AG04449 (cell line): Measurements from ENCODE around the gene FCAMR.

Experiments used
- CTCF ChIA-PET: fragments of 350-600 bp; formaldehyde crosslinking; extraction: SDS; loops from one replicate; lab custom pipeline; 2021; ENCODE audit warnings: antibody characterized with exemption; lab: Yijun Ruan, JAX
- POLR2A ChIA-PET: fragments of 400-600, 350-600 bp; formaldehyde crosslinking; extraction: SDS; loops from one replicate; lab custom pipeline; 2020; ENCODE audit warnings: antibody characterized with exemption, inconsistent platforms; lab: Yijun Ruan, JAX
- DNase-seq: peaks from one replicate; pipeline ENCODE4 v3.0.0-alpha.2; 2010; ENCODE audit warnings: low read depth, low spot score
- H3K4me3 ChIP-seq: 2 replicates; pipeline ENCODE4 v1.5.1; 2011; ENCODE audit warnings: low read depth, mild to moderate bottlenecking, control low read depth, low read length
- TF ChIP-seq, protein P1 (sequence below): IDR thresholded peaks from one replicate; pipeline ENCODE4 v1.5.1; 2011; ENCODE audit warnings: mild to moderate bottlenecking, moderate library complexity, low read length, control low read depth, inconsistent platforms; ENCODE audit not compliant: insufficient read depth; ENCODE audit errors: missing control alignments

FCAMR gene

DNA sequence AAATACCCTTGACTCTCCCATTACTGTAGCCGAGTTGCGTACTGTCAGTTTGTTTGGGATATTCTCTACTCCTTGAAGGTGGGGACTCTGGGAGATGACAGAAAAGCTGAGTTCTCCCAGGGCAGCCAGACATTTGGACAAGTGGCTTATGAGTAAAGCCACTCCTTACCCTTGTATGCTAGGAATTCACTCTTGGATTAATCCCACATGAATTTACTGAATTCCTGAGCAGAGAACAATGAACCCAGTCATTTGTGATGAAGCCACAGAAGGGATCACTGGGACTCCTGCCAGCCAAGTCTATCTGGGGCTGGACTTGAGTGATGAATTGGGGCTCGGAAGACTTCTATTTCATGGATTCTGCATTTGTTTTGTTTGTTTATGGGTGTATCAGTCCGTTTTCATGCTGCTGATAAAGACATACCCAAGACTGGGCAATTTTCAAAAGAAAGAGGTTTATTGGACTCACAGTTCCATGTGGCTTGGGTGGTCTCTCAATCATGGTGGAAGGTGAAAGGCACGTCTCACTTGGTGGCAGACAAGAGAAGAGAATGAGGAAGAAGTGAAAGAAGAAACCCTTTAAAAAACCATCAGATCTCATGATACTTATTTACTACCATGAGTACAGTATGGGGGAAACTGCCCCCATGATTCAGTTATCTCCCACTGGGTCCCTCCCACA lies 37.2 kb upstream of the FCAMR start:
- H3K4me3 ChIP-seq = no peak overlapping the region
- peak; percentile 49 for DNase-seq
- POLR2A ChIA-PET = interaction anchor here (0.5 kb wide), 1 partner anchor 381 kb away, joined by 3 read pairs; no protein-coding TSS in a partner anchor
- CTCF ChIA-PET = interaction anchor here (1.8 to 5.8 kb wide), 4 partner anchors 12 to 95 kb away, joined by 8 to 92 read pairs (median 24); no protein-coding TSS in a partner anchor
- TF ChIP-seq, protein P1, sequence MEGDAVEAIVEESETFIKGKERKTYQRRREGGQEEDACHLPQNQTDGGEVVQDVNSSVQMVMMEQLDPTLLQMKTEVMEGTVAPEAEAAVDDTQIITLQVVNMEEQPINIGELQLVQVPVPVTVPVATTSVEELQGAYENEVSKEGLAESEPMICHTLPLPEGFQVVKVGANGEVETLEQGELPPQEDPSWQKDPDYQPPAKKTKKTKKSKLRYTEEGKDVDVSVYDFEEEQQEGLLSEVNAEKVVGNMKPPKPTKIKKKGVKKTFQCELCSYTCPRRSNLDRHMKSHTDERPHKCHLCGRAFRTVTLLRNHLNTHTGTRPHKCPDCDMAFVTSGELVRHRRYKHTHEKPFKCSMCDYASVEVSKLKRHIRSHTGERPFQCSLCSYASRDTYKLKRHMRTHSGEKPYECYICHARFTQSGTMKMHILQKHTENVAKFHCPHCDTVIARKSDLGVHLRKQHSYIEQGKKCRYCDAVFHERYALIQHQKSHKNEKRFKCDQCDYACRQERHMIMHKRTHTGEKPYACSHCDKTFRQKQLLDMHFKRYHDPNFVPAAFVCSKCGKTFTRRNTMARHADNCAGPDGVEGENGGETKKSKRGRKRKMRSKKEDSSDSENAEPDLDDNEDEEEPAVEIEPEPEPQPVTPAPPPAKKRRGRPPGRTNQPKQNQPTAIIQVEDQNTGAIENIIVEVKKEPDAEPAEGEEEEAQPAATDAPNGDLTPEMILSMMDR = no peak

DNA sequence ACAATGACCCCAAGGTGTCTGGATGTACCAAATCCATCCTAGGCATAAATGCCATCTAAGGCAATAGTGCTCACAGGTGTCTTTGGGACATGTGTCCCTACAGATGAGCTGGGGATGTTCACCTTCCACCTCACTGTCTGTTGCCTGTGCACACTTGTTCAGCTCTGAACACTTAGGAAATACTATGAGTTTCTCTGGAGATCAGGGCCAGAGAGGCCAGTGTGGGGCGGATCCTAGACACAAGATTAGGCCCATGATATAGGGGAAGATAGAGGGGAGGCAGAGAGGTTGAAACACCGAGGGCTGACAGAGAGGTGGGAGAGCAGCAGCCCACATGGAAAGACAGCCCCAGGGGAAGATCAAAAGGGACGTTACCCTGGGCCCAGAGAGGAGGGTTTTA lies 36.7 kb upstream of the FCAMR start:
- no peak for DNase-seq
- POLR2A ChIA-PET = no interaction called here
- TF ChIP-seq, protein P1 = no peak
- CTCF ChIA-PET = interaction anchor here (0.9 to 5.8 kb wide), 9 partner anchors 11 to 528 kb away, joined by 3 to 92 read pairs (median 8); partner anchors contain the start of gene PFKFB2
- no peak overlapping the region for H3K4me3 ChIP-seq

DNA sequence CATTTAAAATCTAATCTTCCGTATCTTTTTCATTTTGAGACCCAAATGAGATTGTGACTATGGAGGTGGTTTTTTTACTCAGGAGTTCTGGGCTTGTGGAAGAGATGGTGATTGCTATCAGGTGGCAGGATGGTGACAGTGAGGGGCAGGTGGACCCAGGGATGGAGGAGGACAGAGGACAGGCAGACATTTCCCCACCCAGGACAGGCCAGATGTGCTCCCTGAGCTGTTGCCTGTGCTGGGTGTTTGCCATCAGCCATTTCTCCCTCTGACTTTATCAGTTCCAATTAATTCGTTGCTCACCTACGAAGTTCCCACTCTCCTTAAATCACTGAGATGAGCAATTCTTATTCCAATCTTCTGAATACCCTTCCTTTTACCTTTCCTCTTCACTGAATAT lies 35.8 kb upstream of the FCAMR start:
- ChIA-PET POLR2A (no interaction called here), CTCF (interaction anchor here (0.7 to 5.8 kb wide), 23 partner anchors 8 to 1348 kb away, joined by 3 to 92 read pairs (median 5); partner anchors contain the start of genes FCAMR and PFKFB2)
- H3K4me3 ChIP-seq = no peak overlapping the region
- DNase-seq = no peak
- TF ChIP-seq, protein P1 = no peak

DNA sequence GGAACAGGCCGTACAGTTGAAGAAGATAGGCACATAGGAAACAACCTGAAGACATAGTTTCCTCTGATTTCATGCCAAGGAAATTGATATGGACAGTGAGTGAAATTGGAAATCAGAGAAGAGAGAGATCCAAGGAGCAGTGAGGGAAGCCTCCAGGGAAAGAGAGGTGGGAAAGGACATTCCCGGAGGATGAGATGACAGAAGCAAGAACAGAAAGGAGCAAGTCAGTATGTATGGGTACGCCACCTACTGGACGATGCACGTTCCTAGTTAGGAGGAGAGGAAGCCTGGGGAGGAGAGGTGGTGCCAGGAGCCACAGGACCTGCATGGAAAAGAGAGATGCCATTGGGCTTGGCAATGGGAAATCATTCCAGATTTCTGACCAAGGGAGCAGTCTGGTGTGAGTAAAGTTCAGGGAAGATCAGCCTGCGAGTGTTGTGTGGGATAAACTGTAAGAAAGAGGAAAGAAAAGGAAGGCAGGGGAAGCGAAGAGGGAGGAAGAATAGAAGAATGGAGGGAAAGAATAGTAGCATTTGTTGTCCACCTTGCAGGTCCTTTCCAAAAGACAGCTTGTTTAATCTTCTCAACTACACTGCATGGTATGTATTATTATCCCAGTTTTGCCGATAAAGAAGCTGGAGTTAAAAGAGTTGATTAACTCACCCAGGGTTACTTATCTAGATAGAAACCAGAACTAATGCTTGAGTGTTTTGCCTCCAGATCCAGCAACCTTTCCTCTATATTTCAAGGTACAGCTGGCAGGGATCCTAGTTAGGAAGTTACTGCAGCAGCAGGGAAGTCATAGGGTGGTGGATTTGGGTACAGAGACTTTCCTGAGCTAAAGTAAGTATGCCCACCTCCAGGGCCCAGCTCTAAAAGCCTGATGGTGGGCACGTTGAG lies 34.9 kb upstream of the FCAMR start:
- TF ChIP-seq, protein P1 = peak; percentile 86
- no peak overlapping the region for H3K4me3 ChIP-seq
- DNase-seq = no peak
- ChIA-PET POLR2A (no interaction called here), CTCF (interaction anchor here (0.7 to 5.8 kb wide), 34 partner anchors 9 to 1347 kb away, joined by 3 to 92 read pairs (median 4); partner anchors contain the start of genes FCAMR and PFKFB2)

DNA sequence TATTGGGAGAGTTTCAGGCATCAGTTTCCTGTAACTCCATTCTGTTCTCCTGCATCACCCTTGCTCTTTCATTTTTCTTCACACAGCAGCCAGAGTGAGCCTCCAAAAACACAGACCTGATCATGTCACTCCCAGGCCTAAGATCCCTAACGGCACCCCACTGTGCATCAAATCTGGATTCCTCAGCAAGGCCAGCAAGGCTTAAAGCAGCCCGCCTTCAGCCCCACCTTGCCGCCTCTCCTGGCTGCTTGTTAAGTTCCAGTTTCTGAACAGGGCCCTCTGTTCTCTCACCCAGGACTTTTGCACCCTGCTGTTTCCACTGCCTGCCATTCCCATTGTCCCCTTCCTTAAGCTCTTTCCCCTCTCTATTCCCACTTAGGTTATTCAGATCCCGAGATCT lies 33.0 kb upstream of the FCAMR start:
- CTCF ChIA-PET = interaction anchor here (0.6 to 5.8 kb wide), 11 partner anchors 7 to 72 kb away, joined by 3 to 92 read pairs (median 7); partner anchors contain the start of gene PFKFB2
- TF ChIP-seq, protein P1 = no peak
- POLR2A ChIA-PET = no interaction called here
- no peak for DNase-seq
- no peak overlapping the region for H3K4me3 ChIP-seq

DNA sequence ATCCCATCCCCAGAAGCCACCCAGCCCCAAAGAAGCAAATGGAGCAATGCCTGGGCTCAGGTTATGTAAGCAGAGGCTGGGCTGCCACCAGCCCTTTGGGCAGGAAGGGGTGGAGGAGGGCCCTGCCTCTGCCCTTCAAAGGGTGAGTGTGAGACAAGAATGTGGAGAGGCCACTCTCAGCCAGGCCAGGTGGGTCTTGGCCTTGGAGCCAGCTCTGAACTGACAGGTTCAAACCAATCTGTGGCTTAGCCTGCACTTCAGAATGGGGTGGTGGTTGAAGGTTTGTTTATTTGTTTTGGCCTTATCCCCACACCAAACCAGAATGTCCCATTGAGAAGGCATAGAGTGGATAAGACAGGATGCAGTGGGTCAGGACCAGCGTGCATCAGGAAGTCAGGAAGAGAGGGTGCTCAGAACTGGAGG lies 32.5 kb upstream of the FCAMR start:
- ChIA-PET POLR2A (no interaction called here), CTCF (interaction anchor here (0.6 to 5.6 kb wide), 7 partner anchors 11 to 72 kb away, joined by 3 to 92 read pairs (median 4); no protein-coding TSS in a partner anchor)
- no peak for DNase-seq
- TF ChIP-seq, protein P1 = no peak
- H3K4me3 ChIP-seq = no peak overlapping the region
